Stimulated activated CD4-positive, alpha-beta T cell treated with anti-CD3 and anti-CD28 coated beads, Interleukin-2, amount 100 ng/mL, for 4 hours (primary cell): Measurements from ENCODE around the gene TRIM69.
"Not testable (repeated sequence)": the region's sequence is repeated elsewhere in the genome, so short reads cannot be mapped to it uniquely, and the experiment has no call there.

Experiments
- DNase-seq: peaks from one replicate; pipeline ENCODE4 v3.0.0-alpha.2; 2020; ENCODE audit warnings: low read depth

Gene TRIM69

GRCh38 chr15:44736181-44736765 is at the start of gene TRIM69:
TRIM69 (plus strand) TSS chr15:44736528; CDS start chr15:44736705, 177 bp downstream.
- no peak for DNase-seq

- not testable (repeated sequence) for DNase-seq
These were observed 47.0 kb upstream of the TRIM69 start for GRCh38 chr15:44689318-44689717.

DNA sequence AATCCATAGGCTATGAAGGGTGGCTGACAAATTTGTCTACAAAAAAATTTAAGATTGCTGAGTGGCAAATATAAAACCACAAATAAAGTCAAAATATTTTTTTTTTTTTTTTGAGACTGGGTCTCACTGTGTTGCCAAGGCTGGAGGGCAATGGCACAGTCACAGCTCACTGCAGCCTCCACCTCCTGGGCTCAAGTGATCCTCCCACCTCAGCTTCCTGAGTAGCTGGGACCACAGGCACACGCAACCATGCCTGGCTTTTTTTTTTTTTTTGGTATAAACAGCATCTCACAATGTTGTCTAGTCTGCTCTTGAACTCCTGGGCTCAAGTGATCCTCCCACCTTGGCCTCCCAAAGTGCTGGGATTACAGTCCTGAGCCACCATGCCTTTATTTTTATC is 46.1 kb upstream of the TRIM69 start:
- not testable (repeated sequence) for DNase-seq

- DNase-seq: no peak
These were observed 43.7 kb upstream of the TRIM69 start for GRCh38 chr15:44692659-44693058.

GRCh38 chr15:44694416-44694815 is 41.9 kb upstream of the TRIM69 start:
- no peak for DNase-seq

GRCh38 chr15:44695294-44695693 is 41.0 kb upstream of the TRIM69 start:
- DNase-seq: no peak

DNA sequence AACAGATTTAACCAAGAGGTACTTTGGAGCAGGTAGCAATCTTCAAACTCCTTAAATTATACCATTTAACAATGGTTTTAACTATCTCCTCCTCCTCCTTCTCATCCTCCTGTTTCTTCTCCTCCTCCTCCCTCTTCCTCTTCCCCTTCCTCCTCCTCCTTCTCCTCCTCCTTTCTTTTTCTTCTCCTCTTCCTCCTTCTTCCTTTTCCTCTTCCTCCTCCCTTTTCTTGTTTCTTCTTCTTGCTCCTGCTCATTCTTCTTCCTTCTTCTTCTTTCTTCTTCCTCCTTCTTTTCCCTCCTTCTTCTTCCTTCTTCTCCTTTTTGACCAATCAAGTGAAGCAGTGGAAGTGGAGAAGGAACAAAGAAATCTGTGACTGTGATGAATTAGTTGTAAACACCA is 39.3 kb upstream of the TRIM69 start:
- DNase-seq: no peak

DNA sequence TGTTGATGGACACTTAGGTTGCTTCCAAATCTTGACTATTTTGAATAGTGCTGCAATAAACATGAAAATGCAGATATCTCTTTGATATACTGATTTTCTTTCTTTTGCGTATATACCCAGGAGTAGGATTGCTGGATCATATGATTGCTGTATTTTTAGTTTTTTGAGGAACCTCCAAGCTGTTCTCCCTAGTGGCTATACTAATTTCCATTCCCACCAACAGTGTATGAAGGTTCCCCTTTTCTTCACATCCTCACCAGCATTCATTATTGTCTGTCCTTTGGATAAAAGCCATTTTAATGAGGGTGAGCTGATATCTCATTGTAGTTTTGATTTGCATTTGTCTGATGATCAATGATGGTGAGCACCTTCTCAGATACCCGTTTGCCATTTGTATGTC is 37.7 kb upstream of the TRIM69 start:
- DNase-seq: no peak

DNA sequence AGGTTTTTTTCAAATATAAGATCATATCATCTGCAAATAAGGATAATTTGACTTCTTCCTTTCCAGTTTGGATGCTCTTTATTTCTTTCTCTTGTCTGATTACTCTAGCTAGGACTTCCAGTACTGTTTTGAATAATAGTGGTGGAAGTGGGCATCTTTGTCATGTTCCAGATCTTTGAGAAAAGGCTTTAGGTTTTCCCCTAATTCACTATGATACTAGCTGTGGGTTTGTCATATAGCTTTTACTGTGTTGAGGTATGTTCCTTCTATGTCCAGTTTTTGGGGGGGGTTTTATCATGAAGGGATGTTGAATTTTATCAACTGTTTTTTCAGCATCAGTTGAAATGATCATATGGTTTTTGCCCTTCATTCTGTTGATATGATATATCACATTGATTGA is 35.7 kb upstream of the TRIM69 start:
- DNase-seq: not testable (repeated sequence)

DNA sequence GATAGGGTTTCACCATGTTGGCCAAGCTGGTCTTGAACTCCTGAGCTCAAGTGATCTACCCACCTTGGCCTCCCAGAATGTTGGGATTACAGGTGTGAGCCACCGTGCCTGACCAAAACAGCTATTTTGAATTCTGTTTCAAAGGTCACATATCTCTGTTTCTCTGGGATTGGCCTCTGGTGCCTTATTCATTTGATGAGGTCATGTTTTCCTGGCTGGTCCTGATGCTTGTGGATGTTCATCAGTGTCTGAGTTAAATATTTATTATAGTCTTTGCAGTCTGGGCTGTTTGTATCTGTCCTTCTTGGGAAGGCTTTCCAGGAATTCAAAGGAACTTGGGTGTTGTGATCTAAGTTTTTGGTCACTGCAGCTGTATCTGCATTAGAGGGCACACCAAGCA is 30.3 kb upstream of the TRIM69 start:
- no peak for DNase-seq

DNA sequence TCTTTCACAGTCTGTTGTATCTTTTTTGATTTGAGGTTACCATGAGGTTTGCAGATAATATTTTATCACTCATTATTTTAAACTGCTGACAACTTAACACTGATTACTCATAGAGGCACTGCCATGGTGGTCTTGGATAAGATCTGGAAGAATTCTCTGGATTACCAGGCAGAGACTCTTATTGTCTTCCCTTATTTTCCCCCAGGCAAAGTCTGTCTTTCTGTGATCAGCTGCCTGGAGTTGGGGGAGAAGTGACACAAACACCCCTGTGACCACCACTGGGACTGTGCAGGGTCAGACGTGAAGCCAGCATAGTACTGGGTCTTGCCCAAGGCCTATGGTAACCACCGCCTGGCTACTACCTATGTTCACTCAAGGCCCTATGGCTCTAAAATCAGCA is 29.9 kb upstream of the TRIM69 start:
- no peak for DNase-seq

- DNase-seq: no peak
These were observed 29.2 kb upstream of the TRIM69 start for GRCh38 chr15:44706946-44707636.

DNA sequence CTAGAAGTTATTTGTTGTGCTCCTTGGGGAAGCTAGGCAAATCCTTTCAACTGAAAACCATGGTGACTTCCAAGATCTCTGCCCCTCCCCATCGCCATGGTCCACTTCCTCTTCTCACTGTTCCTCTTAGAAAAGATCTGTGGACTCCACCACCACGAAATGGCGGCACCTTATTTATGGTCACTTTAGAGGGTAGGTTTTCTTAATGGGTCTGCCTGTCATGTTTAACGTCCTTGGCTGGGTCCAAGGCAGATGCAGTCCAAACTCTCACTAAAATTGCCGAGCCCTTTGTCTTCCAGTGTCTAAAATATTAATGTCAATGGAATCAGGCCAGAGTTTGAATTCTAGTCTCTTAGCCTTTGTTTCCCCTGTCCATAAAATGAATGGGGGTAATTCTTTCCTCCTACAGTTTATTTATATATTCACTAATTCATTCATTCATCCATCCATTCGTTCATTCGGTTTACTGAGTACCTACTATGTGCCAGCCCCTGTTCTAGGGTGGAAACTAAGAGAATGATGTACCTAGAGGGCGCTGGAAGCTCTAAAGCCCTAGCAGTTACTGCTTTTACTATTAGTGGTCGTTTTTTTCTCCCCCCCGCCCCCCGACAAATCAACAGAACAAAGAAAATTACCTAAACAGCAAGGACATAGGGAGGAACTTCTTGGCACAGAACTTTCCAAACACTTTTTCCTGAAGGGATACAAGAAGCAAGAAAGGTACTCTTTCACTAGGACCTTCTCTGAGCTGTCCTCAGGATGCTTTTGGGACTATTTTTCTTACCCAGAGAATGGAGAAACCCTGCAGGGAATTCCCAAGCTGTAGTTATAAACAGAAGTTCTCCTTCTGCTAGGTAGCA is 25.9 kb upstream of the TRIM69 start:
- DNase-seq: no peak

DNA sequence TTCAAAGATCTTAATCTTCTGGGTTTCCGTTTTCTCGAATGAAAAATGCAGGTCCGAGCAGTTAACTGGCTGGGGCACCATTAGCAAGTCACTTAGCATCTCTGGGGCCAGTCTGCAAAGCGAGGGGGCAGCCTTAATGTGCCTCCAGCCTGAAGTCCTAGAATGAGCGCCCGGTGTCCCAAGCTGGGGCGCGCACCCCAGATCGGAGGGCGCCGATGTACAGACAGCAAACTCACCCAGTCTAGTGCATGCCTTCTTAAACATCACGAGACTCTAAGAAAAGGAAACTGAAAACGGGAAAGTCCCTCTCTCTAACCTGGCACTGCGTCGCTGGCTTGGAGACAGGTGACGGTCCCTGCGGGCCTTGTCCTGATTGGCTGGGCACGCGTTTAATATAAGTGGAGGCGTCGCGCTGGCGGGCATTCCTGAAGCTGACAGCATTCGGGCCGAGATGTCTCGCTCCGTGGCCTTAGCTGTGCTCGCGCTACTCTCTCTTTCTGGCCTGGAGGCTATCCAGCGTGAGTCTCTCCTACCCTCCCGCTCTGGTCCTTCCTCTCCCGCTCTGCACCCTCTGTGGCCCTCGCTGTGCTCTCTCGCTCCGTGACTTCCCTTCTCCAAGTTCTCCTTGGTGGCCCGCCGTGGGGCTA is 25.1 kb upstream of the TRIM69 start, which contains the start of the genes B2M and PATL2:
Gene B2M (plus strand): TSS at position 422 of the 647 bp plus-strand sequence. CDS start 30 bp downstream, at position 452.
Gene PATL2 (minus strand): TSS at position 228 of the 647 bp plus-strand sequence. CDS start 34,833 bp downstream, outside the sequence.
- peak; percentile 92 for DNase-seq

GRCh38 chr15:44711743-44712345 is 24.5 kb upstream of the TRIM69 start:
- DNase-seq: no peak

- DNase-seq: peak; percentile 59
These were observed 23.9 kb upstream of the TRIM69 start for GRCh38 chr15:44712346-44713005.

GRCh38 chr15:44713006-44713966 is 23.0 kb upstream of the TRIM69 start:
- DNase-seq: no peak

DNA sequence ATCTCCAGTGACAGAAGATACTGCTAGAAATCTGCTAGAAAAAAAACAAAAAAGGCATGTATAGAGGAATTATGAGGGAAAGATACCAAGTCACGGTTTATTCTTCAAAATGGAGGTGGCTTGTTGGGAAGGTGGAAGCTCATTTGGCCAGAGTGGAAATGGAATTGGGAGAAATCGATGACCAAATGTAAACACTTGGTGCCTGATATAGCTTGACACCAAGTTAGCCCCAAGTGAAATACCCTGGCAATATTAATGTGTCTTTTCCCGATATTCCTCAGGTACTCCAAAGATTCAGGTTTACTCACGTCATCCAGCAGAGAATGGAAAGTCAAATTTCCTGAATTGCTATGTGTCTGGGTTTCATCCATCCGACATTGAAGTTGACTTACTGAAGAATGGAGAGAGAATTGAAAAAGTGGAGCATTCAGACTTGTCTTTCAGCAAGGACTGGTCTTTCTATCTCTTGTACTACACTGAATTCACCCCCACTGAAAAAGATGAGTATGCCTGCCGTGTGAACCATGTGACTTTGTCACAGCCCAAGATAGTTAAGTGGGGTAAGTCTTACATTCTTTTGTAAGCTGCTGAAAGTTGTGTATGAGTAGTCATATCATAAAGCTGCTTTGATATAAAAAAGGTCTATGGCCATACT is 21.1 kb upstream of the TRIM69 start:
- no peak for DNase-seq

DNA sequence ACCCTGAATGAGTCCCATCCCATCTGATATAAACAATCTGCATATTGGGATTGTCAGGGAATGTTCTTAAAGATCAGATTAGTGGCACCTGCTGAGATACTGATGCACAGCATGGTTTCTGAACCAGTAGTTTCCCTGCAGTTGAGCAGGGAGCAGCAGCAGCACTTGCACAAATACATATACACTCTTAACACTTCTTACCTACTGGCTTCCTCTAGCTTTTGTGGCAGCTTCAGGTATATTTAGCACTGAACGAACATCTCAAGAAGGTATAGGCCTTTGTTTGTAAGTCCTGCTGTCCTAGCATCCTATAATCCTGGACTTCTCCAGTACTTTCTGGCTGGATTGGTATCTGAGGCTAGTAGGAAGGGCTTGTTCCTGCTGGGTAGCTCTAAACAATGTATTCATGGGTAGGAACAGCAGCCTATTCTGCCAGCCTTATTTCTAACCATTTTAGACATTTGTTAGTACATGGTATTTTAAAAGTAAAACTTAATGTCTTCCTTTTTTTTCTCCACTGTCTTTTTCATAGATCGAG is 20.5 kb upstream of the TRIM69 start:
- DNase-seq: no peak
